Ammon's horn (tissue), 1 donor: ENCODE results near the gene GPR146.
A peak's percentile ranks its signal among the peaks of the same experiment; 100 is the strongest.

Experiments
- DNase-seq: peaks from one replicate; pipeline ENCODE4 v3.0.0-alpha.2; 2016; ENCODE audit warnings: low spot score

The GPR146 gene

GRCh38 chr7:1076184-1077072 lies 32.1 kb downstream of the GPR146 start:
- peak; percentile 51 for DNase-seq

GRCh38 chr7:1078519-1078918 lies 34.2 kb downstream of the GPR146 start:
- DNase-seq = no peak

GRCh38 chr7:1078985-1079384 lies 34.6 kb downstream of the GPR146 start:
- DNase-seq = no peak

- DNase-seq = no peak
These were observed 35.2 kb downstream of the GPR146 start for GRCh38 chr7:1079546-1079945.

- DNase-seq = no peak
These were observed 36.0 kb downstream of the GPR146 start for GRCh38 chr7:1080252-1080920.

GRCh38 chr7:1080921-1081255 lies 36.5 kb downstream of the GPR146 start:
- DNase-seq = no peak

GRCh38 chr7:1081336-1081735 lies 37.0 kb downstream of the GPR146 start:
- DNase-seq = no peak

GRCh38 chr7:1081931-1082401 lies 37.6 kb downstream of the GPR146 start:
- no peak for DNase-seq

- no peak for DNase-seq
These were observed 39.6 kb downstream of the GPR146 start for GRCh38 chr7:1083729-1084657.

- no peak for DNase-seq
These were observed 40.9 kb downstream of the GPR146 start for GRCh38 chr7:1085266-1085665.

GRCh38 chr7:1085910-1086421 lies 41.6 kb downstream of the GPR146 start:
- no peak for DNase-seq

- DNase-seq = peak; percentile 51
These were observed 42.5 kb downstream of the GPR146 start for GRCh38 chr7:1086588-1087464.

- no peak for DNase-seq
These were observed 43.1 kb downstream of the GPR146 start for GRCh38 chr7:1087465-1087814.

- DNase-seq = peak; percentile 53
These were observed 43.9 kb downstream of the GPR146 start, which contains the start of gene GPER1 for GRCh38 chr7:1087952-1088920. TSS of gene GPER1 (plus strand) at chr7:1088113. CDS start at chr7:1091729, 3,616 bp downstream.

- DNase-seq = no peak
These were observed 45.9 kb downstream of the GPR146 start for GRCh38 chr7:1090236-1090635.

- no peak for DNase-seq
These were observed 46.6 kb downstream of the GPR146 start for GRCh38 chr7:1090686-1091643.

- no peak for DNase-seq
These were observed 47.3 kb downstream of the GPR146 start for GRCh38 chr7:1091644-1092027.

GRCh38 chr7:1092161-1092632 lies 47.9 kb downstream of the GPR146 start:
- DNase-seq = no peak
